ENCODE data around the gene NANOG.
"Not testable (repeated sequence)": the region's sequence is repeated elsewhere in the genome, so short reads cannot be mapped to it uniquely, and the experiment has no call there.

Gene NANOG

GRCh38 chr12:7806319-7806718, 17.1 kb downstream of the NANOG start:
- not testable (repeated sequence) for DNase-seq

GRCh38 chr12:7806863-7807487, 17.8 kb downstream of the NANOG start:
- peak; percentile 76 to 79 for DNase-seq

DNA sequence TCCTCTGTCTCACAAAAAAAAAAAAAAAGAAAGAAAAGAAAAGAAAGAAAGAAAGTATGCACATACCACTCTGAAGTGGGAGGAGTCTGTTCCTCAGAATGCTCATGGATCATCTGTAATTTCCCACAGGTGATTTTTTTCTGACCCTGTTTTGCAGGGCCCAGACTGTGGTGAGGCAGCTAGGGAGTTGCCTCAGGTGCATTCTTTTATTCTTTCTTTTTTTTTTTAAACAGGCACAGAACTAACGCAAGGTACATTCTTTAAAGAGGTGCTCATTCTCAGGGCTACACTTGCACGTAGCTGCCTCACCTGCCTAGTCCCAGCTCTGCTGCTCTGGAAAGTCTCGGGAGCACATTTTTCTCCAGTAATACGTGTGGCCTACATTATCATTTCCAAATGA, 36.6 kb downstream of the NANOG start:
- DNase-seq, result not testable (repeated sequence)

DNA sequence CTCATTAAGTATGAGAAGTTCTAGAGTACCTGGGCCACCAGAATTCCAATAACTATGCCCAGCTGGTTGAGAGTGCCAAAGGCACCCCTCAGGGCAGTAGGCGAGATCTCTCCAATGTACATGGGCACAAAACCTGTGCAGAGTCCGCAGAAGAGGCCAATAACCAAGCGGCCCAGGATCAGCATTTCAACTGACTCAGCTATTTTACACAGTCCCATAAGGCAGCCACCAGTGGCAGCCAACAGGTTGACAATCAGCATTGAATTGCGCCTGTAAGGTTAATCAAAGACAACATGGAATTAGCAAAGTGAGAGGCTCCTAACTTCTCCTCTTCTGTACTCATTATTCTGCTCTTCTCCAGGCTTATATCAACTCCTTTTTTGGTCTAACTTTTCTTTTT, 40.5 kb downstream of the NANOG start:
- not testable (repeated sequence) for DNase-seq

GRCh38 chr12:7832059-7832696, 43.0 kb downstream of the NANOG start:
- DNase-seq, result peak; percentile 30 to 31

- not testable (repeated sequence) for DNase-seq
Observed at GRCh38 chr12:7833201-7833600, 44.0 kb downstream of the NANOG start.

GRCh38 chr12:7833831-7834230, 44.6 kb downstream of the NANOG start:
- DNase-seq, result no peak

DNA sequence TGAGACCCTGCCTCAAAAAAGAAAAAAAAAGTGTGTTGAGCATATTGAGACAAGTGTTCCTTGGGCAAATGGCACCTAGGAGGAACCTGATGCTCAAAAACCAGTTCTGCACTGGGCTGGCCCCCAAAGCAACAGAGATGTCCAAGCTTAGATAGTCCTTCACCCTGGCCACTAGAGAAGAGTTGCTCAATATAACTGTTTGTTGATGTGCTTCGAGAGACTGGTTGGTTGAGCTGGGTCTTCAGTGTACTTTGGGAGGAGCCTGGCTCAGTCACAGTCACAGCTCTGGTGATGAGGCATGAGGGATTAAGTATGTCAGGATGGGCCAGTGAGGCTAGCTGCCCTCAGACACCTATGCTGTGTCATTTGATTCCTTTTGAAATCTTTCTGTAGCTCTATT, 45.5 kb downstream of the NANOG start:
- DNase-seq, result no peak

DNA sequence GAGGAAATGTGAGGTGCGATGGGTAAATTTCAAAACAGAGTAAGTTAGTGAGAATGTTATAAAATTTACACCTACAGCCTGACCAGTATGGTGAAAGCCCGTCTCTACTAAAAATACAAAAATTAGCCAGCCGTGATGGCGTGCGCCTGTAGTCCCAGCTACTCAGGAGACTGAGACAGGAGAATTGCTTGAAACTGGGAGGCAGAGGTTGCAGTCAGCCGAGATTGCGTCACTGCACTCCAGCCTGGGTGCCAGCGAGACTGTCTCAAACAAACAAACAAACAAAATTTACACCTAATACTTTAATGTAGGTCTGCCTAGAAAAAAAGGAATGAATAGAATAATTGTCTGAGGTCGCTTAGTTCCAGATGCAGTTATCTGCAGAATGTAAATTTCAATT, 45.9 kb downstream of the NANOG start:
- DNase-seq, result no peak

GRCh38 chr12:7835766-7836165, 46.6 kb downstream of the NANOG start:
- no peak for DNase-seq

DNA sequence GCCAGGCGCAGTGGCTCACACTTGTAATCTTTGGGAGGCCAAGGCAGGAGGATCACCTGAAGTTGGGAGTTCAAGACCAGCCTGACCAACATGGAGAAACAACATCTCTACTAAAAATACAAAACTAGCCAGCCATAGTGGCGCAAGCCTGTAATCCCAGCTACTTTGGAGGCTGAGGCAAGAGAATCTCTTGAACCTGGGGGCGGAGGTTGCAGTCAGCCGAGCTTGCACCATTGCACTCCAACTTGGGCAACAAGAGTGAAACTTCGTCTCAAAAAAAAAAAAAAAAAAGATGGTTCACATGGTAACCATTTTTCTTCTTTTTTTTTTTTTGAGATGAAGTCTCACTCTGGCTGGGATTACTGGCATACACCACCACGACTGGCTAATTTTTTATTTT, 48.2 kb downstream of the NANOG start:
- no peak for DNase-seq

DNA sequence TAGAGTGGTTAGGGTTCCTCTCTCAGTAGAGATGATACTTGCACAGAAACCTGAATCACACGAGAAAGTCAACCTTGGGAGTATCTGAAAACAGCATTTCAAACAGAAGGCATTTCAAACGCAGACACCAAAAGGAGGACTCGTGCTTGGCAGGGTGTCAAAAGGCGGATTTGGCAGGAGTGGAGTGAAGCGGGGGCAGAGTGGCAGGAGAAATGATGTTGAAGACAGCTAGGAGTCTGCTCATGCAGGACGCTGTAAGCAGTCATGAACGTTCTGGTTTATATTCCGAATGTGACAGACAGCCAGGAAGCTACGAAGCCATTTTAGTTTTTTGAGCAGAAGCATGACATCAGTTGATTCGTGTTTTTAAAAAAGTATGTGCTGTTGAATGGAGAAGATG, 50.0 kb downstream of the NANOG start:
- DNase-seq, result not testable (repeated sequence)

DNA sequence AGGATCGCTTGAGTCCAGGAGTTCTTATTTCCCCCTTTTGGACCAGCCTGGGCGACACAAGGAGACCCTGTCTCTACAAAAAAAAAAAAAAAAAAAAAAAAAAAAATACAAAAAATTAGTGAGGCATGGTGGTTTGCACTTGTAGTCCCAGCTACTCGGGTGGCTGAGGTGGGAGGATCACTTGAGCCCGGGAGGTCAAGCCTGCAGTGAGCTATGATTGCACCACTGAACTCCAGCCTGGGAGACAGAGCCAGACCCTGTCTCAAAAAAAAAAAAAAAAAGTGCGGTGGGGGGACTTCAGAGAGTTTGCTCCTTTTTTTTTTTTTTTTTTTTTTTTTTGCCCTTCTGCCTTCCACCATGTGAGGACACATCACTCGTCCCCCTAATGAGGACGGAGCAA, 50.6 kb downstream of the NANOG start:
- not testable (repeated sequence) for DNase-seq

GRCh38 chr12:7842444-7842843, 53.2 kb downstream of the NANOG start:
- not testable (repeated sequence) for DNase-seq

- DNase-seq, result not testable (repeated sequence)
Observed at GRCh38 chr12:7843149-7843548, 53.9 kb downstream of the NANOG start.

GRCh38 chr12:7843583-7843982, 54.4 kb downstream of the NANOG start:
- DNase-seq, result not testable (repeated sequence)

- DNase-seq, result no peak
Observed at GRCh38 chr12:7844116-7844515, 54.9 kb downstream of the NANOG start.

DNA sequence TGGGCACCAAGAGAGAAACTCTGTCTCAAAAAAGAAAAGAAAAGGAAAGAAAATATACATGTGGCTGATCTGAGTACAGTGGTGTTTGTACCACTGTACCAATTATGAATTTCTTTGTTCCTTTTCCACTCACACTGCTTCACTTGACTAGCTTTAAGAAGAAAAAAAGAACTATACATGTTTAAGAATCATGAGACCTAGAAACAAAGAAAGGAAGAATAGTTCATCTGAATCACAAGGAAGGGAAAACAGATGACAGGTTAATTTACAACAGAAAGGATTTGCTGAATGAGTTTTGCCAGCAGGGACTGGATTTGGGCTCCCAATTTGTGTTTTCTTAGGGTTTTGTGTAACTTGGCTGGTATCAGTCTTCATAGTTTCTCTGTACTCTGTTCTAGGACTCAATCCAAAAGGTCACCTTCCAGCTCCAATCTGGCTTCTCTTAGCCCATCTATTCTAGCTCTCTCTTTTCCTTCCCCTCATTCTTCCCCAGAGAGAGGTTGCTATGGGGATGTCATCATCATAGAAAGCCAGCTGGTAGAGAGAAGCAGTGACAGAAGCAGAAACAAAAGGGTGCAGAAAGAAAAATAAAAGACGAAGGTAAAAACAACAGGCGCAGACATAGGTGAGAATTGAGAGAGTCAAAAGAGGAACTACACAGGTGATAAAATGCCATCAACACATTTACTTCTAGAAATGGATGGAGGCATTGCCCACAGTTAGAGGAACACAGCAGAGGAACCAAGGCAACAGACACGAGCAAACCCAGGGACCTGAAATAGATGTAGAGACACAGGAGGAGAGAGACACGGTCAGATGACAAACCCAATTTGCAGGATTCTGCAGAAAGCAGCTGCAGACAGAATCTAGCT, 58.3 kb downstream of the NANOG start:
- not testable (repeated sequence) for DNase-seq

- not testable (repeated sequence) for DNase-seq
Observed at GRCh38 chr12:7848098-7848422, 58.9 kb downstream of the NANOG start.

All from activated T-cell treated with anti-CD3 and anti-CD28 coated beads, Interleukin-2, amount 50 U/mL, for 48 hours (primary cell).